CD4-positive, alpha-beta T cell (primary cell): ENCODE measurements around the gene OPRM1. TPM values are rescaled to one million over a fixed set of nuclear protein-coding genes. Genes with fewer than 3 reads are reported as not detected.

ENCODE experiments used
- ATAC-seq: fragments of 200-7000 bp; cut with Tn5 transposase; one replicate; pipeline ENCODE4 v1.10.0; 2022; ENCODE audit warnings: mild to moderate bottlenecking; ENCODE audit not compliant: poor library complexity
- CTCF ChIA-PET: fragments of 350-600 bp; sonication (Branson Sonifier 250); formaldehyde crosslinking; loops from one replicate; lab custom pipeline; 2021; ENCODE audit warnings: antibody characterized with exemption, inconsistent platforms; lab: Charles Lee
- POLR2A ChIA-PET: fragments of 350-600 bp; sonication (Branson Sonifier 250); formaldehyde crosslinking; loops from one replicate; lab custom pipeline; 2021; ENCODE audit warnings: antibody characterized with exemption, inconsistent platforms; lab: Charles Lee
- DNase-seq, 14 experiments: peaks; one replicate each; pipeline ENCODE4 v3.0.0-alpha.2; 2013 to 2020; ENCODE audit warnings: mixed read lengths in 2 of 14
- H3K27ac ChIP-seq, 2 donors: one replicate each; pipeline versions ENCODE4 v1.5.1 to v1.7.0; 2013; ENCODE audit warnings: low read length in 2 of 2, low read depth in 1 of 2, mild to moderate bottlenecking in 1 of 2
- H3K27me3 ChIP-seq, 2 experiments: 1 replicate in 1 of 2; 2 replicates in 1 of 2; pipeline versions ENCODE4 v1.6.1 to v1.7.0; 2013; ENCODE audit warnings: low read length in 2 of 2, control low read depth in 1 of 2, mild to moderate bottlenecking in 1 of 2, moderate library complexity in 1 of 2; ENCODE audit not compliant: insufficient read depth in 2 of 2, control insufficient read depth in 1 of 2
- H3K36me3 ChIP-seq: one replicate; pipeline ENCODE4 v1.6.1; 2013; ENCODE audit warnings: low read length, control low read depth; ENCODE audit not compliant: insufficient read depth
- H3K4me1 ChIP-seq: one replicate; pipeline ENCODE4 v1.6.1; 2013; ENCODE audit warnings: low read length, control low read depth; ENCODE audit not compliant: insufficient read depth
- H3K4me3 ChIP-seq: one replicate; pipeline ENCODE4 v1.5.1; 2013; ENCODE audit warnings: mild to moderate bottlenecking, low read length, moderate library complexity
- H3K9me3 ChIP-seq, 2 experiments: 1 replicate in 1 of 2; 2 replicates in 1 of 2; pipeline versions ENCODE4 v1.6.1 to v1.7.0; 2013; ENCODE audit warnings: low read length in 2 of 2, mild to moderate bottlenecking in 2 of 2, control low read depth in 1 of 2, moderate library complexity in 1 of 2; ENCODE audit not compliant: control insufficient read depth in 1 of 2, insufficient read depth in 1 of 2
- H3K27ac Mint-ChIP-seq: one replicate; pipeline ENCODE4 v1.8.0; 2020; ENCODE audit warnings: mixed read lengths
- H3K27me3 Mint-ChIP-seq: one replicate; pipeline ENCODE4 v1.8.0; 2021; ENCODE audit warnings: mixed read lengths
- H3K36me3 Mint-ChIP-seq: one replicate; pipeline ENCODE4 v1.8.0; 2021; ENCODE audit warnings: low read depth, mixed read lengths
- H3K4me1 Mint-ChIP-seq: one replicate; pipeline ENCODE4 v1.8.0; 2021; ENCODE audit warnings: low read depth, mixed read lengths
- H3K4me3 Mint-ChIP-seq: one replicate; pipeline ENCODE4 v1.8.0; 2020; ENCODE audit warnings: mild to moderate bottlenecking, mixed read lengths
- H3K9me3 Mint-ChIP-seq: one replicate; pipeline ENCODE4 v1.8.0; 2020; ENCODE audit warnings: mixed read lengths
- intact Hi-C, 2 experiments: fragments of 100-400 bp; cut with DNase I in 1 of 2; cut with micrococcal nuclease in 1 of 2; formaldehyde crosslinking; loops; one replicate each; pipeline versions ENCODE4 v1.15.1 to v1.9.0; 2023 to 2025; cut with DNase I, micrococcal nuclease
- polyA plus RNA-seq, 2 donors: library from polyadenylated mRNA; unstranded; fragments of 120-200 nt; gene quantifications; one replicate each; pipeline ENCODE4 v1.2.1, GENCODE V29; 2013
- total RNA-seq, 174 experiments: library from RNA in 2 of 174; stranded (reverse) in 2 of 174; gene quantifications; one replicate each; pipeline ENCODE4 v1.2.3 and lab custom pipeline; 2021 to 2026
- TF ChIP-seq, protein P1 (sequence below): fragments of 200-600 bp; IDR thresholded peaks from one replicate; pipeline ENCODE4 v1.8.0; 2022; ENCODE audit warnings: antibody characterized with exemption, mild to moderate bottlenecking

Gene OPRM1
- total RNA-seq (not detected), total RNA-seq (lab: John Stamatoyannopoulos, UW) (0 to 0.47 (median 0) reads per million in 172 experiments)
- not detected for polyA plus RNA-seq (2013, experiment 1 of 2)
- polyA plus RNA-seq (2013, experiment 2 of 2), result not detected

DNA sequence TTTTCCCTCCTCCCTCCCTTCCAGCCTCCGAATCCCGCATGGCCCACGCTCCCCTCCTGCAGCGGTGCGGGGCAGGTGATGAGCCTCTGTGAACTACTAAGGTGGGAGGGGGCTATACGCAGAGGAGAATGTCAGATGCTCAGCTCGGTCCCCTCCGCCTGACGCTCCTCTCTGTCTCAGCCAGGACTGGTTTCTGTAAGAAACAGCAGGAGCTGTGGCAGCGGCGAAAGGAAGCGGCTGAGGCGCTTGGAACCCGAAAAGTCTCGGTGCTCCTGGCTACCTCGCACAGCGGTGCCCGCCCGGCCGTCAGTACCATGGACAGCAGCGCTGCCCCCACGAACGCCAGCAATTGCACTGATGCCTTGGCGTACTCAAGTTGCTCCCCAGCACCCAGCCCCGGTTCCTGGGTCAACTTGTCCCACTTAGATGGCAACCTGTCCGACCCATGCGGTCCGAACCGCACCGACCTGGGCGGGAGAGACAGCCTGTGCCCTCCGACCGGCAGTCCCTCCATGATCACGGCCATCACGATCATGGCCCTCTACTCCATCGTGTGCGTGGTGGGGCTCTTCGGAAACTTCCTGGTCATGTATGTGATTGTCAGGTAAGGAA lies at the start of gene OPRM1:
TSS of gene OPRM1 (plus strand) at position 10 of the 612 bp plus-strand sequence. CDS start at position 315, 305 bp downstream.
- Mint-ChIP-seq H3K4me1 (no peaks in the 10 kb centered on the region), H3K36me3 (no peaks in the 10 kb centered on the region), H3K27me3 (peaks cover 64% of the 10 kb centered on the region), H3K9me3 (peaks cover 3% of the 10 kb centered on the region), H3K4me3 (no peak within 1 kb of the TSS), H3K27ac (no peak within 1 kb of the TSS)
- ATAC-seq (no peak), DNase-seq (peak in 11 of 14 experiments; percentile 1 to 39 (median 8))
- intact Hi-C loops, result no loop called here
- TF ChIP-seq, protein P1, sequence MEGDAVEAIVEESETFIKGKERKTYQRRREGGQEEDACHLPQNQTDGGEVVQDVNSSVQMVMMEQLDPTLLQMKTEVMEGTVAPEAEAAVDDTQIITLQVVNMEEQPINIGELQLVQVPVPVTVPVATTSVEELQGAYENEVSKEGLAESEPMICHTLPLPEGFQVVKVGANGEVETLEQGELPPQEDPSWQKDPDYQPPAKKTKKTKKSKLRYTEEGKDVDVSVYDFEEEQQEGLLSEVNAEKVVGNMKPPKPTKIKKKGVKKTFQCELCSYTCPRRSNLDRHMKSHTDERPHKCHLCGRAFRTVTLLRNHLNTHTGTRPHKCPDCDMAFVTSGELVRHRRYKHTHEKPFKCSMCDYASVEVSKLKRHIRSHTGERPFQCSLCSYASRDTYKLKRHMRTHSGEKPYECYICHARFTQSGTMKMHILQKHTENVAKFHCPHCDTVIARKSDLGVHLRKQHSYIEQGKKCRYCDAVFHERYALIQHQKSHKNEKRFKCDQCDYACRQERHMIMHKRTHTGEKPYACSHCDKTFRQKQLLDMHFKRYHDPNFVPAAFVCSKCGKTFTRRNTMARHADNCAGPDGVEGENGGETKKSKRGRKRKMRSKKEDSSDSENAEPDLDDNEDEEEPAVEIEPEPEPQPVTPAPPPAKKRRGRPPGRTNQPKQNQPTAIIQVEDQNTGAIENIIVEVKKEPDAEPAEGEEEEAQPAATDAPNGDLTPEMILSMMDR, result no peak
- no peaks in the 10 kb centered on the region for H3K4me1 ChIP-seq
- peaks cover 15 to 25% of the 10 kb centered on the region in 2 experiments for H3K27me3 ChIP-seq
- H3K36me3 ChIP-seq, result no peaks in the 10 kb centered on the region
- ChIA-PET POLR2A (no interaction called here), CTCF (no interaction called here)
- H3K27ac ChIP-seq, result no peak within 1 kb of the TSS
- H3K4me3 ChIP-seq, result no peak within 1 kb of the TSS
- H3K9me3 ChIP-seq, result peaks cover 0 to 9% of the 10 kb centered on the region in 2 experiments

- TF ChIP-seq, protein P1, result no peak
- H3K9me3 ChIP-seq, result no peaks in the 10 kb centered on the region
- Mint-ChIP-seq H3K36me3 (no peaks in the 10 kb centered on the region), H3K9me3 (no peaks in the 10 kb centered on the region), H3K4me3 (no peak overlapping the region), H3K27ac (no peak overlapping the region), H3K4me1 (no peaks in the 10 kb centered on the region), H3K27me3 (peaks cover 9% of the 10 kb centered on the region)
- no peak for DNase-seq
- intact Hi-C loops, result no loop called here
- CTCF ChIA-PET, result no interaction called here
- no peak overlapping the region for H3K4me3 ChIP-seq
- no peak overlapping the region for H3K27ac ChIP-seq
- ATAC-seq, result no peak
- no peaks in the 10 kb centered on the region for H3K27me3 ChIP-seq
- H3K36me3 ChIP-seq, result no peaks in the 10 kb centered on the region
- no peaks in the 10 kb centered on the region for H3K4me1 ChIP-seq
- POLR2A ChIA-PET, result no interaction called here
These were observed 49.1 kb upstream of the OPRM1 start for GRCh38 chr6:153989989-153990388.

DNA sequence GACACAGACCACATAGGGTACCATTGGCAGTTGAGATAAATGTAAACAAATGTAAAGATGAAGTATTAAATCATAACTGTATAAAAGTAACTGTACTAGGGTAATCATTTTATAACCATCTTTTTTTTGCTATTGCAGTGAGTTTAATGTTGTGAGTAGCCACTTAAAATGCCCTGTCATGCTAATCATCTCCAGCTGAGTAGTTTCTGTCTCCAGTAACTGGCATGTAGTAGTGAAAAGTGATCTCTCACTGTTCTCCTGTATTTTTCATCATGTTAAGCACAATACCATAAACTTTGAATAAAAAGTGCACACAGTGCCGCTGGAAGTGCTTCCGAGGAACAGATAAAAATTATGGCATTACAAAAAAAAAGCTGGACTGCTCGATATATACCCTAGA lies 45.0 kb upstream of the OPRM1 start:
- H3K4me3 Mint-ChIP-seq, result no peak overlapping the region
- intact Hi-C loops, result no loop called here
- ChIA-PET CTCF (no interaction called here), POLR2A (no interaction called here)
- no peaks in the 10 kb centered on the region for H3K36me3 ChIP-seq
- H3K36me3 Mint-ChIP-seq, result no peaks in the 10 kb centered on the region
- no peak overlapping the region for H3K27ac ChIP-seq
- H3K4me3 ChIP-seq, result no peak overlapping the region
- ATAC-seq (no peak), DNase-seq (no peak)
- H3K27ac Mint-ChIP-seq, result no peak overlapping the region
- no peaks in the 10 kb centered on the region for H3K9me3 Mint-ChIP-seq
- H3K4me1 ChIP-seq, result no peaks in the 10 kb centered on the region
- H3K27me3 ChIP-seq, result no peaks in the 10 kb centered on the region
- no peaks in the 10 kb centered on the region for H3K9me3 ChIP-seq
- H3K4me1 Mint-ChIP-seq, result no peaks in the 10 kb centered on the region
- peaks cover 5% of the 10 kb centered on the region for H3K27me3 Mint-ChIP-seq
- TF ChIP-seq, protein P1, result no peak
